NCI-H345 treated with DMSO at 0.1 percent for 48 hours (cell line): ENCODE results near the gene PDZRN3.

Experiments
- DNase-seq: peaks from one replicate; lab custom pipeline; 2025; ENCODE audit not compliant: unreplicated experiment; lab: John Stamatoyannopoulos, UW

Gene PDZRN3

DNA sequence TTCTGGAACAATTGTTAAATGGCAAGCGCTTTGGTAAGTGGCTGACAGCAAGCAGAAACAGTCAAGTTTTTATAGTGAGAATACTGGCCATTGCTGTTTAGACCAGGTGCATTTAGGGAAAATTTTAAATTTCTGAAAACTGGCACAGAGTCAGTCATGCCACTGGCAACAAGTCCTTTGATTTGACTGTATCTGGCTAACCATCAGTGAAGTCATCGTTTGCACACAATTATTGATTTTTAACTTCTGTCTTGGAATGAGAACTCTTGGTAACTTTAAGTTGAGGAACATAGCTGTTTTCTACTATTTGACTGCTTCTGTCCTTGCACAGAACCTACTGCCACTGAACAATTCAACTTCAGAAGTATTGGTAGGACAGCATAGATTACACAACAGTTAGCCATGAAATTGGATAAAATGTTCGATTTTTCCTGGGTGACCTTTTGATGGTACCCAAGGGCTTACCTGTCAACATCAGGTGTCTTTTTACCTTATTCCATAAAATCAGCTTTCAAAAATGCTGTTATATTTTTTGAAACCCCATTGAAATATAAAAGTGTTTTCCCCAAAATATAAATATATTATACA lies 225.0 kb downstream of the PDZRN3 start:
- DNase-seq: no peak

DNA sequence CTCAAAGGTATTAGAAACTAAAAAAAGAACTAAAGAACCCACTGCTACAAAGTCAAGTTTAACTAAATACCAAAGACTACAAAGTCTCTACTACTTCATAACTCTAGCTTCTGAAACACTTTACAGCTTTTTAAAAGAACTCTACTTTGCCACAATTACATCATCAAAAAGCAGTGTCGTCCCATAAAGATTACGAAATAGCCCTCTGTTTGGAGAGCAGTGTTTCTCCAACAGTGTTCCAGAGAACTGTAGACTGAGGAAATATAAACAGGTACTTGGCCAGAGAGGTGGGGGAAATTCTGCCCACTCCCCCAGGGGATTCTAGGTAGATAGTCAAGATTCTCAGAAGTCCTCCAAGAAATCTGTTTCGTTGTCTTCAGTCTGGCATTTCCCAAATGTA lies 225.6 kb downstream of the PDZRN3 start:
- no peak for DNase-seq

DNA sequence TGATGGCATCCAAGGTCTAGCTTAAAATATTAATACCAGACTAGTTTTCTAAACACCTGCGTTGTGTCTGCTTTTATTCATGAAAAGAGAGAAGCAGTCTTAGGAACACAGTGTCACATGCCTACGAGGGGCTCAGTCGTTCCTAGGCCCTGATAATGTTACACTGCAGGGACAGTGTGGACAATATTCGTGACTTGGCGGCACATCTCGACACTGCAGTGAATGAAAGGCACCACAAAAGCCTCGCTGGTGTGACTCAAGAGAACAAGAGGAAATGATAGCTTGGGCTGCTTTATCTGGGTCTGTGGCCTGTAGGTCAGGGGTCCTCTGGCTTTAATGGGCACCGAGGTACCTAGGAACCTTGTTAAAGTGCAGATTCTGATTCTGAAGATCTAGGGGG lies 226.7 kb downstream of the PDZRN3 start:
- no peak for DNase-seq

DNA sequence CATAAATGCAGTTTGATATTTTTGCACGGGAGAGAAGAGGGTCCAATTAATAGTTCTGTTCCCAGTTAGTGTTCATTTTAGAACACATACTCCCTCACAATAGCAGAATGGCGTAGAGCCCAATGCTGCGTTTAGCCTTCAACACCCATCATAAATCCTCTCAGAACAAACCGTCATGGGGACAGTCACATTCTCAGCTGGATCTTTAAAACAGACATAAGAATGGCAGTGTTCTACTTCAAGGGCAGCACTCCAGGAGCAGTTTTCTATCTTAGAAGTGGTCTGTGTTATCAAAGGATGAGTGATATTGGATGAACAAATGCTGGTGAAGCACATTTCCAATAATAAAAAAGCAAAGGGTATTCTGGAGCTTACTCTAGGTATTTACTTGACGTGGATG lies 230.5 kb downstream of the PDZRN3 start:
- DNase-seq: no peak

DNA sequence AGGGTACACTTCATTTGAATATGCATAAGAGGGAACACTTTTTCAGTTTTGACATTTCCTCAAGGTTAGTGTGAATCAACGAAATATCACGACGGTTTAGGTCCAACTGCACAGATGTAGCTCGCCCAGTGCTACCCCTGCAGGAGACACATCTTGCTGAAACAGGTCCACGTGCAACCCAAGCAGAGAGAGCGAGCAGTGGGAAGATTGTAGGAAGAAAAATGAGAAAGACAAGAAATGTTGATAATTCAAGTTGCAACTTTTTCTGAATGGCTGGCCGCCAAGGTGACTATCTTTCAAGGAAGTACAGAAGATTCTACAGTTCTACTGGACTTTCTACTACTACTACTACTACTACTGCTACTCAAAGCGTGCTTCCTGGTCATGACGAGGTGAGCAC lies 231.7 kb downstream of the PDZRN3 start:
- DNase-seq: no peak

DNA sequence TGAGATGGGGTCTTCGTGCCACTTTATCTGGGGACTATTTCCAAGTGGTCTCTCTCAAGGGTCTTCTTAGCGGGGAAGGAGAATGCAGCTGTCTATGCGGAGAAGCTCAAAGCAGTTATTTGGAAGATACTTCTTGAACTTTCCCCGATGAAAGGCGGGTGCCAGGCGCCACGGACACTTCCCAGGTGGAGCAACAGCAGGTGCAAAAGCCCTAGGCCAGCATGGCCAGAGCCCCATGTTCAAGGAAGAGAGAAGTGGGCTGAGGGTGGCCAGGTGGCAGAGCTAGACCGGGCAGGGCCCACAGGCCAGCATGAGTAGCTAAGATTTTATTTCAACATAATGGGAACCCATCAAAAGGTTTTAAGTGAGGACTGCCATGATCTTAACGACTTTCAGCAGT lies 232.8 kb downstream of the PDZRN3 start:
- DNase-seq: no peak

DNA sequence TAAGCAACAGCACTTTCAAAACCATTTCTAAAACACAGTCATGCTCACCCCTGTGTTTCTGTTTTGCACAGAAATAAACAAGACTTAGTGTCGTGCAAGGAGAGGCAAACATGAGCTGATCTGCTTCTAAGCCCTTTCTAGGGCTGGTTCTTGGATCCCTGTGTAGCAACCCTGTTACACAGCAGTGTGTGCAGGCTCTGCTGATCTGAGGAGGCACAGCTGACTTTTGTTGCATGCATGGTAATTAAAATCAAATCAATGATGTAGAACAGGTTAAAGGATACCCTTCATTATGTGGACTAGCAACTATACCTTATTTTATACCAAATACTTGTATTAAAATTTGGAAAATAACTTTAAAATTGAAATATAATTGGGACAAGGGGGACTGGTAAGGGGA lies 234.8 kb downstream of the PDZRN3 start:
- no peak for DNase-seq

DNA sequence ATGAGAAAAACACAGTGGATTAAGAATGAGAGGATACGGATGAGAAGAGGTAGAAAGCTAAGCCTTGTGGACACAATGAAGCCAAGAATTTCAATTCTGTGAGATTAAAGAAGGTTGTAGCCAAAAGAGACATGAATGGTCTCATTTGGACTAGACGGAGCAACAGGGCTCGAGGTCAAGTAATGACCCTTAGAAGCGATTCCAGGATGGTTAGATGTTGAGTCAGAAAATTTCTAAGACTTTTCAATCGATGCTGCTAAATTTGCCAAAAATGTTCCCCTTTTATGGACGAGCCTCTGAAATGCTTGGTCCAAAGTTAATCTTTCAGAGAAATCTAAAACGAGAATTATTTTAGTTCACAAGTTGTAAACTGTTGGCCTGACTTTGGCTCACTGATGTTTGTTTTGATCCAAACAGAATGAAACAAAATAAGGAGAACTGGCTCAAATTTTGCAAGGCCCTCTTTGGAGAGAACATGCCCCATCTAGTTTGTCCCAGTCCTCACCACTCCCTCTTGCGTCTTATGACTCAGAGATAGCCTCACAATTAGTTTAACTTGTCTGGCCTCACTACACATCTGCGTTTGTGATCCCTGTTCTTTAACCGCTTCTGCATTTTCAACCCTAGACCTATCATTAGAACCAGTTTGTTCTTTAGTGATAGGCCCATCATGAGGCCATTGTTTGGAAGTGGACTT lies 235.5 kb downstream of the PDZRN3 start:
- no peak for DNase-seq

DNA sequence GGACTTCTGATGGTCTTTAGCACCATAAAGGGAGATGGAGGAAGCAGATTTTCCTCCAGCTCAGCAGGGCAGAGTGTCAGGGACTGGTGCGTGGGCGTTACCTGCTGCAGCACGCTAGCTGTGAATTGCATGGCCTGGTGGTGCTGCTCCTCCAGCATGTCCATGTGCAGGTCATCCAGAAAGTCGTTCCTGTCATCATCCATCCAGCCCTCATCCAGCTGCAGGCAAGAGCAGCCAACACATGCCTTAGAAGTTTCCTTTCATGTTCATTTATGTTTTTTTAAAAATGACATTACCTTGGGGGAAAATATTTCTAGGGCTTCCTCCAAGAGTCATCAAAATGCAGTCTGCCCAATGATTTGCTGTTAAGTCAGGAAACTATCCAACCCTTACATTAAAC lies 239.2 kb downstream of the PDZRN3 start:
- no peak for DNase-seq

DNA sequence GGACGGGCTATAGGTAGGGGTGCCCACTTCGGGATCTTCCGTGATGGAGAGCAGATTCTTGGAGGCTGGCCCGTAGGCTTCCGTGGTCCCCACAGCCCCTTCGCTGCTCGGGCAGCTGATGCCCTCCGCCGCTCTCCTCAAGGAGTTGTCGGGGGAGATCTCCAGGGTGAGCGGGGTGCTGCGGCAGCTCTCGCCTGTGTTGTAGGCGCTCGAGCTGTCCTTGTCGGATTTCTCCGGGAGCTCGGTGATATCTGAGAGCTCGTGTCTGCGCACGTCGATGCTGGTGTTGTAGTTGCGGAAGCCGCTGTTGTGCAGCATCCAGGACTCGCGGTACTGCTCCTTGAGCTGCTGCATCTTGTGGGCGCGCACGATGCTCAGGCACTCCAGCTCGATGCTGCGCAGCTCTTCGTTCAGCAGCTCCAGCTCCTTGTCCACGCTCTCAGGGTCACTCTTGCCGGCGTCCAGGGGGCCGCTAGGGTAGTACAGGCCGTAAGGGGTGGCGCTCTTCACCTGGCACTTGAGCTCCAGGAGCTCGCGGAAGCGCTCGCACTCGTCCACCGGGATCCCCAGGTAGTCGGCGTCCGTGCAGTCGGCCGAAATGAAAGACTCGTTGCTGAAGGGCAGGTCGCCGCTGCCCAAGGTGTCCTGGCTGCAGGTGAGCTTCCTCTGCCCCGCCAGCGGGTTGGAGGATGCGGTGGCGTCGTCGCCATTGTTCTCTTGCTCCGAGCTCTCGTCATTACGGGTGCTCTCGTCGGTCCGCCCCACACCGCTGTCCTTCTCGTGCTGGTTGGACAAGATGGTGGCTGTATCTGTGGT lies 240.4 kb downstream of the PDZRN3 start:
- DNase-seq: no peak

DNA sequence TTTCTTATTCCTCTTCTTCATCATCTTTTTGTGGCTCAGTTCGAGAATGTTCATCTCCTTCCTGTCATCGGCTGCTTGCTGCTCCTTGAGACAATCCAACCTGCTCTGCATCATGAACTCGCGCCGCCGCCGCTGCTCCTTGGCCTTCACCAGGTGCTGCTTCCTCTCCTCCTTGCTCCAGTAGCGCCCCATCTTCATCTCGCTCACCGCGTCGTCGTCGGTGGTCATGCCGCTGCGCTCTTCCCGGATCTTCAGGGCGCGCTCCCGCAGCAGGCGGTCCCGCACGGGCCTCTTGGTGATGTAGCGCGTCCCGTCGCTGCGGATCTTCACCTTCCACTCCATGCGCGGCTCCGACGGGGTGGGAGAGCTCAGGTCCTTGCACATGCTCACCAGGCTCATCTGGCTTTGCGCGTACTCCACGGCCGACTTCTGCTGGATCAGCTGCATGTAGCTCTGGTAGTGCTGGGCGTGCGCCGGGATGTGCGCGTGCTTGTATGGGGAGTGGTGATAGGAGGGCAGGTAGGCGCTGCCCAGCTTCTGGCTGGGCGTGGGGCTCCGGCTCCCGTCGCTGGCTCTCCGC lies 241.2 kb downstream of the PDZRN3 start:
- DNase-seq: no peak

DNA sequence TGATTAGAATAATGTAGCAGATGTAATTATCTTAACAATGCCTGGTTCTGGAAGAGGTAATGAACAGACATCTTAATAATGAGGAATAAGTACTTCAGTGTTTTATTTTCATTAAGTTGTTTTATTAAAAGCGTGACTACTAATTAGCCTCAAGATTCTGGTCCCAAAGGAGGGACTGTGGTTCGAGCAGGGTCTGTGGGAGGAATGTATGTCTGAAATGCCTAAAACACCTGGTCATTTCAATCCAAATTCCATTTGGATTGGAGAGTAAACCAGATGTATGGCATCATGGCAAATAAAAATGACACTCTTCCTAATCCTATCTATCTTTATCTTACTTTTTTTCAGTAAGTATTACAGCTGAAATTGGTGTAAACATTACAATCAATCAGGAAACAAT lies 243.2 kb downstream of the PDZRN3 start:
- no peak for DNase-seq

DNA sequence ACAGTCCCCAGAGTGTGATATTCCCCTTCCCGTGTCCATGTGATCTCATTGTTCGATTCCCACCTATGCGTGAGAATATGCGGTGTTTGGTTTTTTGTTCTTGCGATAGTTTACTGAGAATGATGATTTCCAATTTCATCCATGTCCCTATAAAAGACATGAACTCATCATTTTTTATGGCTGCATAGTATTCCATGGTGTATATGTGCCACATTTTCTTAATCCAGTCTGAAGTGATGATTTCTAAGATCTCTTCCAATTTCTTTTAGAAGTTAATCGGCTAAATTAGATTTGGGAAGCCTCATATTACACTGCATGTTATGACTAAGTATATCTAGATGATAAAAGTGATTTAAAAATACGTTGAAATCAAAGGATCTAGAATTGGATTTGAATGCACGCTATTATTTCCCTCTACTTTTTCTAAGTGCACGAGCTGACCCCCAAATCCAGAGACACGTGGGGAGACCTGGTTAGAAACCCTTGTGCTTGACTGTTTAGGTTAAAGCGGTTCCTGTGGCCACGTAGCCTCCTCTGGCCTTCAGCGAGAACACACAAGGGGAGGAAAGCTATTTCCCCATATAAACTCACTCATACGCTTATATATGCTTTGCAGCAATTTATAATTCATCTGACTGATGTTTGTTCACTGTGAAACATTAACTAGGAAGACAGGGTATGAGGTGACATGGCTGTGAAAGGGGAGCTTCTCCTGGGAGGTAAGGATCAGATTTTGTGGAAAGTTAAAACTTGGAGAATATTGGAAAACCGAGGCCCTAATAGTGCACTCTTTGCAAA lies 243.8 kb downstream of the PDZRN3 start:
- no peak for DNase-seq

DNA sequence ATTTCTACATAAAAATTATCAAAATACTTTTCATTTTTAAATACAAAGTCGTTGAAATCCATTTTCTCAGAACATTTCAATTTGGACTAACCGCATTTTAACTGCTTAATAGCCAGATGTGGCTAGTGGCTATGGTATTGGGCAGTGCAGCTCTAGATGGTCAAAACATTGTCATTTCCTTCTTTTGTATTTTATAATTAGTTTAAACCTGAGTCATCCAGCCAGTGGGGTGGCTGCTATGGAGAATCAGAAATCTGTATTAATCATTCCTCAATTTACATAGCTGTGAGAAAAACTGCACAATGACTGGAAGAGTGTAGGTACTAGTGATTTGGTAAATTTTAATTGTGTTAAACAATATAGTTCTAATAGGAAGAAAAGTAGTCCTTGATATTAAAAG lies 245.3 kb downstream of the PDZRN3 start:
- no peak for DNase-seq

DNA sequence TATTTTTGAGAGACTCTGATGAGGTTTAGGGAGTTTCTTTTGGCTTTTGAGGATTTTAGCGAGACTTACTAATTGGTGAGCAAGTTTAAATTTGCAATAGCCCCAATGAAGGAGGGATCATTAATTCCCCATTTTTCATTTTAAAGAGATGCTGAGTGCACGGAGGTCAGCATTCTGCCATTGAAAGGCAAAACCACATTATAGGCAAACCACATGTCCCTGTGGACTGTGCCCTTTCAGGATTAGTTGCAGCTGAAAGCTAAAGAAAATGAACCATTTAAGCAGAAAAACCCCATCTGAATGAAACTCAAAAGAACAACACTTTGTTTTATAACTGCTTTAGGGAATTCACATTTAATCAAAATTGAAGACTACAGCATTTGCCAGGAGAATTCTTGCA lies 246.5 kb downstream of the PDZRN3 start:
- no peak for DNase-seq

DNA sequence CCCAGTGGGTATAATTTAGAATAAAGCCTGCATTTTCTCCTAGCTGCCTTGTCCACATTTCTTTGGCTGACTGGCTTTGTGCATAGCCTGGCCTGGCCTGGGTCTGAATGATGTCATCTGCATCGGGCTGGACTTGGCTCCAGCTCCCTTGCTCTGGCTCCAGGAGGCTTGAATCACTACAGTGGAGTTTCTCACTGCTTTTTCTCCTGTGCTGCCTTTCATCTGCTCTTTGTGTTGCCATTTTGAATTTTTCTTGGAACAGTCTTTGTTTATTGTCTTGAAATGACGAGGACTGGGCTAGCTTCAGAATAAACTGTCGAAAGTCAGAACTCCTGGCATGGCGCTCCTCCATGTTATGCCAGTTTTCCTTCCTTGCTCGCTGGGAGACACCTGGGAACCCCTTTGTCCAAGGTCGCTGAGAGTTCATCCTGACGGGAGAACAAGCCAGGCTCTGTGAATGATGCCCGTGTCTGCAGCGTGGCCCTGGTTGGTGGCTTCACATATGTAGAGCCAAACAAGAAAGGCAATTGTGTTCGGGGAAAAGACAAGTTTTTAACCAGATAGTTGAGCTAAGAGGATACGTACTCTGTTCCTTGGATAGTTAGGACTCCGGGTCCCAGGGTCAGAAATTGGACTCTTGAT lies 258.9 kb downstream of the PDZRN3 start:
- no peak for DNase-seq

DNA sequence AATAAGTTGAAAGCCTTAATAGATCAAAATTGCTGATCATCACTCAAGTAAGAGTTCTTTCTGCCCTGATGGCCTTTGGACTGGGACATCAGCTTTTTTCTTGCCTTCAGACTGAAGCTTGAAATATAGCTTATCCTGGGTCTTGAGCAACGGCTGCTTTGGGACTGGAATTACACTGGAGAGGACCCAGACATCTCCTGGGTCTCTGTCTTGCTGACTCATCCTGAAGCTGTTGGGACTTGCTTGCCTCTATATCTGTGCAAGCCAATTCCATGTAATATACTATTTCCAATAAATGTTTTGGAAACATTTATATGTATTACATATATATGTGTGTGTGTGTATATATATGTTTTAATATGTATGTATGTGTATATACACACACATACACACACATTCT lies 260.2 kb downstream of the PDZRN3 start:
- no peak for DNase-seq

DNA sequence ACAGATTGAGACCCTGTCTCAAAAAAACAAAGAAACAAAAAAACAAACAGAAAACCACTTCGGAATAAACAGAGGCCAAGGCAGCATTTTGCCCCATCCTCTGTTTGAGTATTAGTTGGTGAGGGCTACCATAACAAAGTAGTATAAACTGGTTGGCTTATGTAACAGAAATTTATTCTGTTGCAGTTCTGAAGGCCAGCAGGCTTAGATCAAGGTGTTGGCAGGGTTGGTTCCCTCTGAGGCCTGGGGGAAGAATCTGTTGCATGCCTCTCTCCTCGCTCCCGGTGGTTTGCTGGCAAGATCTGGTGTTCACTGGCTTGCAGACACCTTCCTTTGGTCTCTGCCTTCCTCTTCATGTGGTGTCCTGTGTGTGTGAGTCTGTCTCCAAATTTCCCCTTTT lies 261.6 kb downstream of the PDZRN3 start:
- DNase-seq: no peak

DNA sequence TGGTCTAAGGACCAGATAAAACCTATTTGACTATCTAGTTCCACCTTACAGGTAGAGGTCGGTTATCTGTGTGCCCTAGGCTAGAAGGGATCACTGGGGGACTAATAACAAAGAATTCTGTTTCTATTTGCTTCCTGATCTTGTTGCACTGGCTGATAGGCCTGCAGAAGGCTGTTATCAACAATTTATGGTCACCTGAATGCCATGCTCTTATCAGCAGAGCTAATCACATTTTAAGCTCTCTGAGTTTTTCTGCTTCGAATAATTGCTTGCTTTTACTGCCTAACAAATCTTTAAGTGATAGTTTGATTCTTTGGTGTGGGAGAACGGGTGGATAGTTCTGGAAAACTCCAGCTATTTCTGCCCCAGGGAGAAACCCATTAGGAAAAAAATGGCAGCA lies 263.1 kb downstream of the PDZRN3 start:
- no peak for DNase-seq

DNA sequence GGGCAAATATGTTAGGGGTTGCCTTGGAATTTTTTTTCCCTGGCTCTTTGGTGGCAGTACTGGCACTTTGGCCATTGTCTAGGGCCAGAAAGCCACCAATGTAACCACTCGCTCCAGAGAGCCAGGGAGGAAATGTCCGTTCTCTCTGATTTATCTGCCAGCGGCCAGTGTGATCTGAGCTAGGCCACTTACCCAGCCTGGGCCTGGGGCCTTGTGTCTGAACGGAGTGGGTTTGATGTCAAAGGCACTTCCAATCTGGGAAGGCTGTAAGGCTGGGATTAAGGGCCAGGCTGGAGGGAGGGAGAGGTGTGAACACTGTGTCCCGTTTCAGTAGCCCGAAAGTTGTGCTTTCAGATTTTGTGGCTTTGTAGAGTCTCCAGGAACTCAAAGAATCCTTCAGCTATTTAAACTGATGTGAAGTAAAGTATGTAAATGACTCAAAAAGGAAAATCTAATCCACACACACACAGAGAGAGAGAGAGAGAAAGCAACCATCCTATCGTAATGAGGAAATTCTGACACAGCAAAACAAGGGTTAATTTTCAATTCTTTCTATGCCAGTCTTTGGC lies 271.0 kb downstream of the PDZRN3 start:
- DNase-seq: no peak
